ENCODE measurements around the gene CDH4. TPM values are rescaled to one million over a fixed set of nuclear protein-coding genes. Genes with fewer than 3 reads are reported as not detected.

Gene CDH4
- total RNA-seq, 1 experiment from 2014 or later, result not detected

DNA sequence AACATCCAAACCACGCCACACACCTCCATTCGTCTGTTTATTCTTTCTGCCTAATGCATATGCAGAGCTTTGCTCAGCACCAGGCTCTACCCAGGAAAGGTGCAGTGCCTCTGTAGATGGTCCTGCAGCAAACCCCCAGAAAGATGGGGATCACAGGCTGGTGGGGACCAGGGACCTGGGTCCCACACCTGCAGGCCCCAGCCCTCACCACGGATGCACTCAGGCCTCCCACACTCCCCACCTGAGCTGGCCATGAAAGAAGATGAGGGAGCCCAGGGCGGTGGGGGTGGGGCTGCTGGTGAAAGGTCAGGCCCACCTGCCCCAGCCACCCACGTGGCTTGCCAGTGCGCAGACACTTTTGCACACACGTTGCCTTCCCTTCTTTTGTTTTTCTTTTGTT, 595.9 kb downstream of the CDH4 start:
- no peaks in the 10 kb centered on the region for H4K20me1 ChIP-seq (ENCODE audit: insufficient read depth)
- H3K27ac ChIP-seq, result no peak overlapping the region
- intact Hi-C loops (cut with micrococcal nuclease; ENCODE audit: unreplicated experiment), result no loop called here
- H3K36me3 ChIP-seq (ENCODE audit: low read depth), result no peaks in the 10 kb centered on the region
- no peaks in the 10 kb centered on the region for H3K9me3 ChIP-seq (ENCODE audit: insufficient read depth, low read depth)
- H3K4me3 ChIP-seq, result no peak overlapping the region
- no peaks in the 10 kb centered on the region for H3K4me1 ChIP-seq (replicated peaks; ENCODE audit: insufficient read depth)
- ChIA-PET CTCF (no interaction called here), POLR2A (ENCODE audit: unreplicated experiment) (no interaction called here)
- no peaks in the 10 kb centered on the region for H3K9me2 ChIP-seq (ENCODE audit: insufficient read depth)
- H2AFZ ChIP-seq, result no peak overlapping the region
- no peaks in the 10 kb centered on the region for H3F3A ChIP-seq (ENCODE audit: insufficient read depth, low read depth)
- H3K79me2 ChIP-seq (ENCODE audit: low read depth), result no peaks in the 10 kb centered on the region
- H3K4me2 ChIP-seq, result no peak overlapping the region
- BruUV-seq (replicated peaks), result no TSS peak
- TF ChIP-seq CTCF (conservative IDR thresholded peaks at IDR 0.05), result no peak
- TF ChIP-seq EZH2 (IDR thresholded peaks at IDR 0.05; ENCODE audit: low read depth), result no peak
- DNase-seq, result no peak
- peaks cover 97% of the 10 kb centered on the region for H3K27me3 ChIP-seq (ENCODE audit: insufficient read depth, low read depth)

- intact Hi-C loops (cut with micrococcal nuclease; ENCODE audit: unreplicated experiment), result no loop called here
Observed at GRCh38 chr20:61848851-61849250, 596.8 kb downstream of the CDH4 start.

DNA sequence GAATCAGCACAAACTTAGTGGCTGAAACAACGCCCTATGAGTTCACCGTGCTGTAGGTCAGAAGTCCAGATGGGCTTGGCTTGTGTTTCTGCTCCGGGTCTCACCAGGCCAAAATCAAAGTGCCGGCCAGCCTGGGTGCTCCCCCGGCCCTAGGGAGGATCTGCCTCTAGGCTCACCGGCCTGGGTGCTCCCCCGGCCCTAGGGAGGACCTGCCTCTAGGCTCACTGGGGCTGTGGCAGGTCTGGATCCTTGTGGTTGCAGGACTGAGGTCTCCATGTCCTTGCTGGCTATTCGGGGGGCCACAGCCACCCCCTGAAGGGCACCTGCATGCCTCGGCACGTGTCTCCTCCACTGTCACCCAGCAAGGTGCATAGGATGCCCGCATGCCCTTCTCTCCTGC, 597.3 kb downstream of the CDH4 start:
- intact Hi-C loops (cut with micrococcal nuclease; ENCODE audit: unreplicated experiment), result no loop called here
- Histone ChIP-seq H3K36me3 (ENCODE audit: low read depth) (no peaks in the 10 kb centered on the region), H3F3A (ENCODE audit: insufficient read depth, low read depth) (no peaks in the 10 kb centered on the region), H3K27ac (no peak overlapping the region), H3K9me2 (ENCODE audit: insufficient read depth) (no peaks in the 10 kb centered on the region), H3K4me2 (no peak overlapping the region), H4K20me1 (ENCODE audit: insufficient read depth) (no peaks in the 10 kb centered on the region), H3K79me2 (ENCODE audit: low read depth) (no peaks in the 10 kb centered on the region), H2AFZ (no peak overlapping the region), H3K4me1 (replicated peaks; ENCODE audit: insufficient read depth) (no peaks in the 10 kb centered on the region), H3K27me3 (ENCODE audit: insufficient read depth, low read depth) (peaks cover 100% of the 10 kb centered on the region), H3K4me3 (no peak overlapping the region), H3K9me3 (ENCODE audit: insufficient read depth, low read depth) (no peaks in the 10 kb centered on the region)
- TF ChIP-seq EZH2 (IDR thresholded peaks at IDR 0.05; ENCODE audit: low read depth), result no peak
- TF ChIP-seq CTCF (conservative IDR thresholded peaks at IDR 0.05), result no peak
- DNase-seq, result no peak
- ChIA-PET POLR2A (ENCODE audit: unreplicated experiment) (no interaction called here), CTCF (no interaction called here)
- no TSS peak for BruUV-seq (replicated peaks)

More at GRCh38 chr20:61848851-61849250, 596.8 kb downstream of the CDH4 start:
- Histone ChIP-seq H3K4me2 (no peak overlapping the region), H3K4me3 (no peak overlapping the region), H3K27ac (no peak overlapping the region), H3K4me1 (replicated peaks; ENCODE audit: insufficient read depth) (no peaks in the 10 kb centered on the region), H3K79me2 (ENCODE audit: low read depth) (no peaks in the 10 kb centered on the region), H4K20me1 (ENCODE audit: insufficient read depth) (no peaks in the 10 kb centered on the region), H3F3A (ENCODE audit: insufficient read depth, low read depth) (no peaks in the 10 kb centered on the region), H3K9me3 (ENCODE audit: insufficient read depth, low read depth) (no peaks in the 10 kb centered on the region), H3K36me3 (ENCODE audit: low read depth) (no peaks in the 10 kb centered on the region), H3K27me3 (ENCODE audit: insufficient read depth, low read depth) (peaks cover 100% of the 10 kb centered on the region), H2AFZ (no peak overlapping the region), H3K9me2 (ENCODE audit: insufficient read depth) (no peaks in the 10 kb centered on the region)
- no TSS peak for BruUV-seq (replicated peaks)
- no peak for DNase-seq
- ChIA-PET CTCF (no interaction called here), POLR2A (ENCODE audit: unreplicated experiment) (no interaction called here)
- TF ChIP-seq EZH2 (IDR thresholded peaks at IDR 0.05; ENCODE audit: low read depth) (no peak), CTCF (conservative IDR thresholded peaks at IDR 0.05) (no peak)
